Activated CD8-positive, alpha-beta memory T cell treated with anti-CD3 and anti-CD28 coated beads, Interleukin-2, amount 50 U/mL, for 1 hour (primary cell): ENCODE measurements around the gene LCE6A.

Source experiments
- DNase-seq: peaks from one replicate; pipeline ENCODE4 v3.0.0-alpha.2; 2020; ENCODE audit errors: extremely low read depth

The LCE6A gene

DNA sequence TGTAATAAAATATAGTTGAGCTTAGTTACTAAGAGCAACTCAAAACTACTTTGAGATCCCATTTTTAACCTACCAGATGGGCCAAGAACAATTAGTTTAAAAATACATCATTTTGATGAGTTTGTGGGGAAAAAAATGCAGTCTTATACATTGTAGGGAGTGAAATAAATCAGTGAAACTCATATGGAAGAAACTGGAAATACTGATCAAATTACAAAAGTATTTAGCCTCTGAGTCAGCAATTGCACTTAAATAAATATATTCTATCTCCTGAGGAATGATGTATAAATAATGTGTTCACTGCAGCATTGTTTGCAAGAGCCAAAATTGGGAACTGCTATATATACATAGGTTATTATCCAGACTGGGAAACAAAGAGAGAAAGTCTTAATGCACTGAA lies 30.8 kb downstream of the LCE6A start:
- no peak for DNase-seq

DNA sequence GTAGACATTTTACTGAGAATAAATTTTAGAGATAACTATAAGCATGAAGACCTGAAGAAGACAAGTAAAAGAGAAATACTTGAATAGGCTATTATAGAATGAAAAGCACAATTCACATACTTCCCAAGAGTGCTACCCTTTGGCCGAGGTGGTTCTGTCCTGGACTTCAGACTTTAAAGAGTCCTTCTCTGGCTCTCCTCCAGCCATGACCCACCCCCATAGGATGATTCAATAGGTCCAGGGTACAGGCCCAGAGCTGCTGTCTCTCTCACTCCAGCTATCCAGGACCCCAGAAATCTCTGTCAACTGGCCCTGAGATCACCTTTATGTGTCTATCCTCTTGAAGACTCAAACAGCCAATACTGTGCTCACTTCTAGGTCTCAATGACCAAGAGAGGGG lies 34.2 kb downstream of the LCE6A start:
- no peak for DNase-seq

DNA sequence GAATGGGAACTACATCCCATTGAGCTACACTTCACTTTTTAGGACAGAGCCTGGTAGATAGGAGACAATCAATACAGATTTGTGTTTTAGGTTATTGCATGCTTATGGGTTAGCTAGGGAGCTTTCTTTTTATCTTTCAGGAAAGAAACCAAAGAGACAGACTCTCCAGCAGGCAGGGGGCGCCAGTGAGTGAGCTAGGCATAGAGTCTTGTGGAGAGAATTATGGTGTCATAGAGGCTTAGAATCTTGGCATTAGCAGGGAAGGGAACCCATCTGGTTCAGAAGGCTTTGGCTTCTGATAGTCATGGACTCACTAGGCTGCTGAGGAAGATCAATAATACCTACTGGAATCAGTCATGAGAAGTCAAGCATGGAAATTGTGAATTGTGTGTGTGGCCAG lies 35.4 kb downstream of the LCE6A start, which contains the start of gene SMCP:
Gene SMCP, plus strand, starts transcription at position 281 of the 400 bp plus-strand sequence. CDS start 6,101 bp downstream, outside the sequence.
- DNase-seq: no peak

DNA sequence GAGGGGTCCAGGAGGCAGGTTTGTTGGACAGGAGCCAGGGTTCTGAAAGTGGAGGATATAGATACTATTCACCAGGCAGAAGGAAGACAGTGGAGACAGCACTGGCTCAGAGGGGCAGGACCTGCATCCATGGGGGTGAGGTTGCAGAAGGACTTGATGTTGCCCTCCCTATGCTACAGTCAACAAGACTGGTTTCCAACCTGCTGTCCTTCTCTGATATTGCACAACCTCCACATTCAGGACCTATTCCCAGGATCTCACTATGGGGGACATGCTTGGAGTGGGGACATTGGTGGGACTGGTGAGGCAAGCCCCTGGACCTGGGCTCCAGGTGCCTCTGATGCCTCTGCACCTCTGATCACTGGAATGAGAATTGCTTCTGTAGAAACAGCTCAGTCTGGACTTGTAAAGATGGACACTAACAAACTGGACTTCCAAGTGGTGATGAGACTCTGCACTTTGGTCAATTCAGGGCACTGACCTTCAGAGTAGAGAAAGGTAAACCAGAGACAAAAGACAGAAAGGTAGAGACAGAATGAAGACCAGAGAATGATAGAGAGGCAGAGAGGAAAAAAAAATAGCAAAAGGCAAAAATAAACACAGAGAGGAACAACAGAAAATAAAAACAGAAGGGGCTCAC lies 37.0 kb downstream of the LCE6A start:
- DNase-seq: no peak

DNA sequence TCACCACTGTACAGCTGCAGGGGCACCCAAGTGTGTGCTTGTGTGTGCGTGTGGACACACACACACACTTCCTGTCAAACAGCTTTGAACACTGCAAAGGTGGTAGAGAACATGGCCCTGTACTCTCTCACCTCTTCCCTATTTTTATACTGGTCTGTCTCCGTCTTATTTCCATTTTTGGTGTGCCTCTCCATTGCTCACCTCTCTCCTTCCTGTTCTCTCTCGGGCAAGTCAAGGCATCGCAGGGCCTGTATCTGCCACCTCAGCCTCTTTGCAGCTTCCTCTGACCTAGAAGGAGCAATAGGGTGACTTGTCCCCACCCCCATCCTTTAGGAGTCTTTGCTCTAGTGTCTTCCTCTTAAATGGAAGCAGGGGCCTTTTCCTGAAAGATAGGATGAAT lies 37.7 kb downstream of the LCE6A start:
- DNase-seq: no peak

DNA sequence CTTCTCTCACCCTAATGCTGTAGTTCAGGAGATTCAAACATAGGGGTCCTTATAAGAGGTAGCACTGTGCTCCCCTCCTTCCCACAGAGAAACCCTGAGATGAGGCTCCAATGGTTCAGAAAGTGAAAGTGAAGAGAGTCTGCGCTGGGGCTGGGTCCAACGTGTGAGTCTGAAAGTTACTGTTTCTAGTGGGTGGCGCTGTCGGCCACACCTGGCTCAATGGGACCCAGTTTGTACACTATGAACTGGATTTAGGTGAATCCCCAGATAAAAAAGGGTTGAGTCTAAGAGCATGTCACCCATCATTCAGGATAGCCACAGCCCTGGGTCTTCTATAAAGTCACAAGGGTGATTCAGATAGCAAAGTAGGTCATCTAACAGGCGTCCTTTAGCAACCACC lies 38.3 kb downstream of the LCE6A start:
- DNase-seq: no peak

DNA sequence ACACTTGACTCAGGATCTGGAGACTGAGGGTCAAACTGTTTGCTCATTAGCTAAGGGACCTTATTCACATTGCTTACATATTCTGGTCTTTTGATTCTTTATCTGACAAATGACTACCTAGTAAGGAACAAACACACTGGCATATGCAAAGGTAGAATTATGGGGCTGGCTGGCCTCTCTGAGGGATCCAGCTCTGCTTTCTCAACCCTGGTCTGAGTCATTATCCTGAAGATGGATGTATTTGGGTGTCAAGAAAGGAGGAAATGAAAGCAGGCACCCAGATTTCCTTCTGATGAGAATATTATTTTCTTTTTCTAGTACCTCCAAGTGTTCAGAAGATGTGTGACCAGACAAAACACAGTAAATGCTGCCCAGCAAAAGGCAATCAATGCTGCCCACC lies 41.4 kb downstream of the LCE6A start:
- no peak for DNase-seq

DNA sequence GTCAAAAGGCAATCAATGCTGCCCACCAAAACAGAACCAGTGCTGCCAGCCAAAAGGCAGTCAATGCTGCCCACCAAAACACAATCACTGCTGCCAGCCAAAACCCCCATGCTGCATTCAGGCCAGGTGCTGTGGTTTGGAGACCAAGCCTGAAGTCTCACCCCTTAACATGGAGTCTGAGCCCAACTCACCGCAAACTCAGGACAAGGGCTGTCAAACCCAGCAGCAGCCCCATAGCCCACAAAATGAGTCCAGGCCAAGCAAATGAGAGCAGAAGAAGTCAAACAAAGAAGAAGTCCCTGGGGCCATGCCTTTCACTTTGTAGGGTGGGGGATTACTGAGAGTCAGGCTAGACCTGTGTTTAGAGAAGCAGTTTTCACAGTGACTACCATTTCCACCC lies 41.9 kb downstream of the LCE6A start:
- no peak for DNase-seq

DNA sequence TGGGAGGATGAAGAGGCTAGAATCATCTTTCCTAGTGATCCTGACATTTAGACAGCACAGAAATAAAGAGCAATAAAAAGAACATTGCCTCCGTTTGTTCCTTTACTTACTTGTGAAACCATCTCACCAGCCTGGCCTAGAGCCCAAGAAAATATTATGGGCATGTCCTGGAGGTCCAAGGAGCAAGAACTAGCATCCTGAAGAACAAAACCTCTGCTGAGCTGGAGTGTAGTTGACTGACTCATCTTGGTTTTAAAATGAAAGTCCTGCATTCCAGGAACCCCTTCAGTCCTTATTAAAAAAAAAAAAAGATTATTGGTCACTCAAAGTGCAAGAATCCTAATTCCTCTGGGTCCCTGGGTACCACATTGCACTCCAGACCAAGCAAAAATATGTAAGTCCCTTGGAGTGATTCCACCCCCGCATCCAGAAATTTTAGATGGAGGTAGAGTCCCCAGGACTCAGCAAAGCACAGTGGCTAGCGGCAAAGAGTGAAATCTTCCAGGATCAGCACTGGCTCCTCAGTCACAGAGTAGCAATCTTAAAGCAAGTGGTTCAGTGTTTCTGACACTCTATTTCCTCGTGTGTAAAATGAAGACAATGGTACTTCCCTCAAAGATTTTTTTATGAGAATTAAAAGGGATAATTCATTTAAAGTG lies 42.4 kb downstream of the LCE6A start:
- DNase-seq: no peak

DNA sequence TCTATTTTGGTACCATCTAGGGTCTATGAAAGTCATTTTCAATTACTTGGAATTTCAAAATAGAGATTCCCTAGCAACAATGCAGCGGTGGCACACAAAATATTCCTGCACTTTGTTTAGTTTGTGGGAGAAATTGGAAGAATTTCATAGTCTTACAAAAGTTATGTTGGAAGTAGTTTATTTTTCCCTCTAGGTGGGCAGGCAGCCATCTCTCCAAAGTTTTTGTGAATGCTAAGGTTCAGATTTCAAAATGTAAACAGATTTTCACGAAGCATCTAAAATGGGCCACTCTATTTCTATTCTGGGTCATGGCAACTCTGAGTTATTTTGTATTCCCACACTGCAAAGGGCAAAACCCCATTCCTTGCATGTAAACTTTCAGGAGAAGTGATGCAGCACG lies 43.4 kb downstream of the LCE6A start:
- DNase-seq: no peak

DNA sequence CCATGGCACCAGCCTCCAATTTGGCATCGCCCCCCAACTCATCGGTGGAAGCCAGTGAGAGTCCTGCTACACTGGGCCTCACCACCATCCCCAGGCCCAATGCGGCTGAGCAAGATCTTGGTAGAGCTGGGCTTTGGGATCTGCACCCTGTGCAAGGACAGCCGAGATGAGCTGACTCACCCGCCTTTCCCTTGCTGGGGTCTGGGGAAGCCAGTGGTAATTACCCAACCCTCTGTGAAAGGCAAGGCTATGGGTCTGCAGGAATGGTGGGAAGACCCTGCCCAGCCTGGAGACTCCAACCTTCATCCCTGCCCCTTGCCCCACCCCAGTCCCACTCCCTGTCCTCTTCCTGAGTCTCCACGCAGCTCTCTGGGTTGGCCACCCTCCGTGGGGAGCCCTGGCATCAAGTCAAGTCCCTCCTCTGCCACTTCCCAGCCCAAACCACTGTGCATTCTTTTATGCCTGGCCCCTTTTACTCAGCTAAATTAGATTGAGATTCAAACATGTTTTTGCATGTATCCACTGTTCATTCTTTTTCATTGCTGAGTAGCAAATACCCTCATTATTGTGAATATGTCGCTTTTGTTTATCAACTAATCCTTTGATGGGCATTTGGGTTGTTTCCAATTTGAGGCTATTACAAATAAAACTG lies 44.2 kb downstream of the LCE6A start:
- no peak for DNase-seq

DNA sequence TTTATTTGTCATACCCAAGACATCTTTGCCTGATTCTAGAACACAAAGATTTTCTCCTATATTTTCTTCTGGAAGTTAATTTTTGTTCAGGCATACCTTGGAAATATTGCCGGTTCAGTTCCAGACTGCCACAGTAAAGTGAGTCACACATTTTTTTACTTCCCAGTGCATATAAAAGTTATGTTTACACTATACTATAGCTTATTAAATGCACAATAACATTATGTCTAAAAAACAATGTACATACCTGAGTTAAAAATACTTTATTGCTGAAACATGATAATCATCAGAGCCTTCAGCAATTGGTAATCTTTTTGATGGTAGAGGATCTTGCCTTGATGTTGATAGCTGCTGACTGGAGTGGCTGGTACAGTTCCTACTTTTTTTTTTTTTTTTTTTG lies 45.5 kb downstream of the LCE6A start:
- no peak for DNase-seq
